ENCODE measurements around the gene WASF2.

DNA sequence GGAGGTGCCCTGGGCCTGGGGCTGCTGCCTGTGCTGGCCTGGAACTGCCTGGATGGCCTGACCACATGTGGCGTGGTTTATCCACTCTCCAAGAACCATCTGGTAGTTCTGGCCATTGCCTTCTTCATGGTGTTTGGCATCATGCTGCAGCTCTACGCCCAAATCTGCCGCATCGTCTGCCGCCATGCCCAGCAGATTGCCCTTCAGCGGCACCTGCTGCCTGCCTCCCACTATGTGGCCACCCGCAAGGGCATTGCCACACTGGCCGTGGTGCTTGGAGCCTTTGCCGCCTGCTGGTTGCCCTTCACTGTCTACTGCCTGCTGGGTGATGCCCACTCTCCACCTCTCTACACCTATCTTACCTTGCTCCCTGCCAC is 95.7 kb downstream of the WASF2 start:
- TF ChIP-seq, protein P1, sequence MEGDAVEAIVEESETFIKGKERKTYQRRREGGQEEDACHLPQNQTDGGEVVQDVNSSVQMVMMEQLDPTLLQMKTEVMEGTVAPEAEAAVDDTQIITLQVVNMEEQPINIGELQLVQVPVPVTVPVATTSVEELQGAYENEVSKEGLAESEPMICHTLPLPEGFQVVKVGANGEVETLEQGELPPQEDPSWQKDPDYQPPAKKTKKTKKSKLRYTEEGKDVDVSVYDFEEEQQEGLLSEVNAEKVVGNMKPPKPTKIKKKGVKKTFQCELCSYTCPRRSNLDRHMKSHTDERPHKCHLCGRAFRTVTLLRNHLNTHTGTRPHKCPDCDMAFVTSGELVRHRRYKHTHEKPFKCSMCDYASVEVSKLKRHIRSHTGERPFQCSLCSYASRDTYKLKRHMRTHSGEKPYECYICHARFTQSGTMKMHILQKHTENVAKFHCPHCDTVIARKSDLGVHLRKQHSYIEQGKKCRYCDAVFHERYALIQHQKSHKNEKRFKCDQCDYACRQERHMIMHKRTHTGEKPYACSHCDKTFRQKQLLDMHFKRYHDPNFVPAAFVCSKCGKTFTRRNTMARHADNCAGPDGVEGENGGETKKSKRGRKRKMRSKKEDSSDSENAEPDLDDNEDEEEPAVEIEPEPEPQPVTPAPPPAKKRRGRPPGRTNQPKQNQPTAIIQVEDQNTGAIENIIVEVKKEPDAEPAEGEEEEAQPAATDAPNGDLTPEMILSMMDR (conservative IDR thresholded peaks at IDR 0.05) = no peak
- no peak for TF ChIP-seq EZH2 (IDR thresholded peaks at IDR 0.05; ENCODE audit: low read depth)

All from PC-9 (cell line).